HG02642 (cell line): ENCODE data around the gene NAXE.
"Not testable (repeated sequence)": the region's sequence is repeated elsewhere in the genome, so short reads cannot be mapped to it uniquely, and the experiment has no call there.

Experiments
- ATAC-seq: cut with Tn5 transposase; IDR thresholded peaks from one replicate; pipeline ENCODE4 v1.9.1; 2021; ENCODE audit warnings: mild to moderate bottlenecking; ENCODE audit not compliant: unreplicated experiment, poor library complexity

NAXE gene

GRCh38 chr1:156618853-156619581 is 27.4 kb downstream of the NAXE start, which contains the start of gene HAPLN2:
Gene HAPLN2, plus strand, starts transcription at chr1:156619415. Its CDS starts 4,076 bp downstream, at chr1:156623491.
- no peak for ATAC-seq

- ATAC-seq: no peak
These were observed 28.0 kb downstream of the NAXE start for GRCh38 chr1:156619582-156619955.

- no peak for ATAC-seq
These were observed 31.2 kb downstream of the NAXE start for GRCh38 chr1:156622581-156623297.

- no peak for ATAC-seq
These were observed 32.6 kb downstream of the NAXE start for GRCh38 chr1:156623946-156624813.

- no peak for ATAC-seq
These were observed 33.3 kb downstream of the NAXE start for GRCh38 chr1:156624814-156625435.

GRCh38 chr1:156625436-156626078 is 34.0 kb downstream of the NAXE start:
- no peak for ATAC-seq

GRCh38 chr1:156626079-156626438 is 34.5 kb downstream of the NAXE start:
- no peak for ATAC-seq

GRCh38 chr1:156627313-156627880 is 35.8 kb downstream of the NAXE start:
- ATAC-seq: no peak

GRCh38 chr1:156629823-156630449 is 38.4 kb downstream of the NAXE start:
- ATAC-seq: no peak

GRCh38 chr1:156631152-156631551 is 39.6 kb downstream of the NAXE start:
- ATAC-seq: not testable (repeated sequence)

GRCh38 chr1:156632355-156632754 is 40.8 kb downstream of the NAXE start:
- no peak for ATAC-seq

- no peak for ATAC-seq
These were observed 46.8 kb downstream of the NAXE start for GRCh38 chr1:156638189-156638985.

GRCh38 chr1:156639601-156640101 is 48.1 kb downstream of the NAXE start:
- no peak for ATAC-seq

GRCh38 chr1:156640842-156641706 is 49.5 kb downstream of the NAXE start:
- ATAC-seq: no peak

GRCh38 chr1:156641761-156642264 is 50.2 kb downstream of the NAXE start, which contains the start of gene BCAN:
Gene BCAN, plus strand, starts transcription at chr1:156642117. Its CDS starts 3,938 bp downstream, at chr1:156646055.
- no peak for ATAC-seq

- ATAC-seq: no peak
These were observed 50.9 kb downstream of the NAXE start for GRCh38 chr1:156642265-156643048.
